SKM-1 treated with dmso at 0.1 percent for 144 hours (cell line): ENCODE data around the gene ALKAL2.

ENCODE experiments used
- DNase-seq: peaks from one replicate; lab custom pipeline; 2025; ENCODE audit not compliant: unreplicated experiment; lab: John Stamatoyannopoulos, UW

ALKAL2 gene

GRCh38 chr2:271917-272316, 16.0 kb downstream of the ALKAL2 start:
- no peak for DNase-seq

GRCh38 chr2:270861-271260, 17.0 kb downstream of the ALKAL2 start:
- no peak for DNase-seq

GRCh38 chr2:269356-270030, 18.4 kb downstream of the ALKAL2 start:
- no peak for DNase-seq

DNA sequence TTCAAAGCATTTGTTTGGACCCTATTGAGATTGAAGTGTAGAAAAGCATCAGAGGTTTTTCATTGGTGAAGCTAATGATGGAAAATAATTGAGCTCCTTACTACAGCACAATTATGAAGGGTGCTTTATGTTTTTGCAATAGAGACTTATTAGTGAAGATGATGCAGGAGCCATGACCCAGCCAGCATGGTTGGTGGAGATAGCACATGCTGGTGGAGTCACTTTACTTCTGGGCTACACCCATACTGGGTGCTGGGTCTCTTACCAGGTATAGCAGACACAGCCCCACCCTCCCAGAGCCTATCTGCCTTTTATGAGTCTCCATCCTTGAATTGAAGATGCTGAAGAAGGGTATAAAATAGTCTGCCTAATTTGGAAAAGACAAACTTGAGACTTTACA, 19.6 kb downstream of the ALKAL2 start:
- DNase-seq: no peak

DNA sequence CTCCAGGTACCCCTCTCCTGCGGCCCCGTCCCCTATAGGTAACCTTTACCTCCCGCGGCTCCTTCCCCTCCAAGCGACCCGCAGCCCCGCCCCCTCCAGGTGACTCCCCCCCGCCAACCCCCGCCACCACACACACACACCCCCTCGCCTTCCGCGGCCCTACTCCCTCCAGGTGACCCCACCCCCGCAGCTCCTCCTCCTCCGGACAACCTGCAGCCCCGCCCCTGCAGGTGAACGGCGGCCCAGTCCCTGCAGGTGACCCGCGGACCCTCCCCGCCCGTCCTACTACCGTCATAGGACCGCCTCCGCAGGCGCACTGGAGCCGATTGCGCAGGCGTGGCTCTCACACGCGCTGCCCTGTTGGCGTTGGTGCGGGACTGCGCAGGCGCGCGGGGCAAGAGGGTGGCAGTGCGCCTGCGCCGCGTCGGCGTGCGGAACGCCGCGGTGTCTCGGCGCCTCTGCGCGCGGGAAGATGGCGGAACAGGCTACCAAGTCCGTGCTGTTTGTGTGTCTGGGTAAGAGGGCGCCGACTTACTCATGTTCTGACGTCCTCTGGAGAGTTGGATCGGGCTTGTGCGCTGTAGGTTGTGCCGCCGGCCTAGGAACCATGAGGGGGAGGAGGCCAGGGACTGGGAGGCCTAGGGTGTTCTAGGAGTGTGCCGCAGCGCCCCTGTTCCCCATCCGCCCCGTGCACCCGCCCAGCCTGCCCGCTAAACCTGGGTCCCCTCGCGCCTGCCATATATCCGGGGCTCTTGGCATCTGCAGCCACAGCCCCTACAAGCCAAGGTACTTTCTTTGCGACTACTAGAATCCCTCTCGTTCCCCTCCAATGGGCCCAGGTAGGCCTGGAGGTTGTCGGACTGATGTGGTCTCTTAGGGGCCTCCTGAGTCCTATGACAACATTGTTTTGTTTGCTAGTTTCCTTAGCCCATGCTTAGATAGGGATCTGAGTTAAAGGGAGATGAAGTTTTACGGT, 23.1 kb downstream of the ALKAL2 start, which contains the start of gene ACP1:
ACP1 (plus strand) TSS at position 455 of the 976 bp plus-strand sequence; CDS start at position 473, 18 bp downstream.
- peak; percentile 79 for DNase-seq

DNA sequence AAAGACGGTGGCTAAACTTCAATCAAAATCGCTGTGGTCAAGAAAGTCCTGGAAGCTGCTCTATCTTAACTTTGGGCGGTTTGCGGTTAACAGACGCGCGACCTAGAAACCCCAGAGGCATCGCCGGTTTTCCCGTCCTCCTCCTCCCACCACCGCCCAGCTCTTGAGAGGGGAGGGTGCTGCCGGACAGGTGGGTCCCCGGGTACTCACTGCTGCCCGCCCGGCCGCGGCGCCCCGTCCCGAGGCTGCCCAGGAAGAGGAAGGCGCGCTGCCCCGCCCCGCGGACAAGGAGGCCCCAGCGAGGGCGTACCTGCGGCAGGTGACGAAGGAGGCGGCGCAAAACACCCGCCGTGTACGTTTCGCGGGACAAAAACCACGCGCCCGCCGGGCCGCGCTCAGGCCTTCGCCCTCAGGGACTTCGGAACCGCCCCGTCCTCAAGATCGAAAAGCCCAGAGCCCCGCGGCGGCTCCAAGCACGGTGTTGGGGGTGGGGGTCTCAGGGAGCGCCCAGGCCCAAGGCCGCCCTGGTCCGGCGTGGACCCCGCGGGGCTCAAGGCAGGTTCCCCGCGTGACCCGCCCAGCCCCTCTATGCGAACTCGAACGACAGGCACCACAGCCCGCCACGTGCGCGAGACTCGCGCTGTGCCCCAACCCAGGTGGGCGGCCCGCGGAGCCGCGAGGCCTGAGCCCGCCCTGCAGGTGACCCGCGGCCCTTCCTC, 24.0 kb downstream of the ALKAL2 start, which contains the start of gene SH3YL1:
SH3YL1 (minus strand) TSS at position 259 of the 719 bp plus-strand sequence; CDS start at position 211, 48 bp downstream.
- DNase-seq: no peak

DNA sequence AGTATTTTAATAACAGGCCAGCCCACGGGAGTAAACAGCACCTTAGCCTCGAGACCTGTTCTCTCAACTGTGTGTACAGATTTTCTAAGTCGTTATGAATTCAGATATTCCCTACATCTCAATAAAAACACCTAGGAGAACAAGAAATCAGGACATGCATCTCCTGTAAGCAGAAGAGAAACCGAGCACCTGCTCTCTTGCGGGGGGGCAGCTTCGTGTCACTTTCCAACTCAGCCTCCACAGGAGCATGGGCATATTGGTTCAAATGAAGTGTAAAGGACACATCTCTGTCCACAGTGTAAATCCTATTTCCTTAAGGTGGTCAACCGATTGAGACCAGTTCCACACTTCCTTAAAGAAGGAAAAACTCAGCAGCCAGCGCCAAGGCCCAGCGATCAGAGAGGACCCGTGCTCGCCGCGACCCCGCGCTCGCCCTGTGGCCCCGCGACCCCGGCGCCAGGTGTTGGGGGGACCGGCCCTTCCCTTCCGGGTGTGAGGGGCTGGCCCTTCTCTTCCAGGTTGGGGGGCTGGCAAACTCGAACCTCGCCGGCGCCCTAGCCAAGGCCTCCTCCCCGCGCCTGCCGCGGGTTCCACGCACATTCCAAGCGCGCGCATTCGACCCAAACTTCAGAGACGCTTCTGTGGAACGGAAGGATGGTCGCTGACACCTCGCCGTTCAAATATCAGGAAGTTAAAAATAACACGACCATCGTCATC, 24.7 kb downstream of the ALKAL2 start:
- no peak for DNase-seq

DNA sequence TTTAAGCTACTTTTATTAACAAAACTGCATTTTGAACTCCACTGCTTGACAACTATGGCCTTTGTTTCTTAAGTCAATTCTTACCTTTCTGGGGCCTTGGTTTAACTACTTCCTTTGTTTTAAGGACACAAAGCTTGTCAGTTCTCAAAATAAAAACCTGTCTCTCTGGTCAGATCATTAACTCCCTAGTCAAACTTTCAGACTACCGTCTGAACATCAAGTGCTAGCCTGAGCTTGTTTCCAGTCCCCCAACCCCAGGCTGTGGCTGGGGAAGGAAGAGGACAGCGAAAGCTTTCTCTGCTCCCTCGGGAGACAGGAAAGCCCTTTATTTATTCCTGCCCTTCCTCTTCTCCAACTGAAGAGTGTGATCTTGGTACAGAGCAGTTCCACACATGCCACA, 25.8 kb downstream of the ALKAL2 start:
- DNase-seq: no peak

GRCh38 chr2:260507-261161, 27.3 kb downstream of the ALKAL2 start:
- DNase-seq: no peak

GRCh38 chr2:259789-260331, 28.0 kb downstream of the ALKAL2 start:
- no peak for DNase-seq

DNA sequence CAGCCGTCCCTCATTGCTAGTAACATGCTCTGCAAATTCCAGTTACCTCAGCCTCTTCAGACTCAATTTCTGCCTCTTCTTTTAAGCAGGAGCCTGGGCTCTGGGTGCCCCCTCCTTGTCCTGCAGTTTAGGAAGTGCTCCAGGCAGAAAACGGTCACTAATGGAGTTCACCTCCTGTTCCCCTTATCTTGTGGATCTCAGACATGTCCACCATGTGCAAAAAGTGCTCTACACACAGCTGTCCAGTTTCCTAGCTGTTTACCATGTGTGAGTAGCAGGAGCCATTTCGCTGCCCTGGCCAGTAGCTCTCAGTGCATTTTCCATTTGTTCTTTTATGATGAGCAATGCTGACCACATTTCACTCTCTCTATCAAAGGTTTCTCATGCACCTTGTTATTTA, 29.0 kb downstream of the ALKAL2 start:
- DNase-seq: no peak

DNA sequence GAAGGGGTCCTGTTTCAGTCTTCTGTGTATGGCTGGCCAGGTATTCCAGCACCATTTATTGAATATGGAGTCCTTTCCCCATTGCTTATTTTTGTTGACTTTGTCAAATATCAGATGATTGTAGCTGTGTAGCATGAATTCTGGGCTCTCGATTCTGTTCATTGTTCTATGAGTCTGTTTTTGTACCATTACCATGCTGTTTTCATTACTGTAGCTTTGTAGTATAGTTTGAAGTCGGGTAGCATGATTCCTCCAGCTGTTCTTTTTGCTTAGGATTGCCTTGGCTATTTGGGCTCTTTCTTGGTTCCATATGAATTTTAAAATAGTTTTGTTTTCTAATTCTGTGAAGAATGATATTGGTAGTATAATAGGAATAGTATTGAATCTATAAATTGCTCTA, 30.0 kb downstream of the ALKAL2 start:
- DNase-seq: no peak

GRCh38 chr2:257429-257828, 30.5 kb downstream of the ALKAL2 start:
- no peak for DNase-seq

DNA sequence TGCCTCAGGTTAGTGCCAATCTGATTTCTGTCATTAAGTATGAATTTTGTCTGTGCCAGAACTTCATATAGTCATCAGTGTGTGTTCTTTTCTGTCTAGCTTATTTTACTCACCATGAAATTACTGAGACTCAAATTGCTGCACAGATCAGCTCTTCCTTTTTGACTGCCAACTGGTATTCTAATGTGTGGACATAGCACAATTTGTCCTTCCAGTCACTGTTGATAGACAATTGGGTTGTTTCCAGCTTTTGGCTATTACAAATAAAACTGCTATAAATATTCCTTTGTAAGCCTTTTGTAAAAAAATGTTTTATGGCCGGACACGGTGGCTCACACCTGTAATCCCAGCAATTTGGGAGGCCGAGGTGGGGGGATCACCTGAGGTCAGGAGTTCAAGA, 31.8 kb downstream of the ALKAL2 start:
- no peak for DNase-seq

DNA sequence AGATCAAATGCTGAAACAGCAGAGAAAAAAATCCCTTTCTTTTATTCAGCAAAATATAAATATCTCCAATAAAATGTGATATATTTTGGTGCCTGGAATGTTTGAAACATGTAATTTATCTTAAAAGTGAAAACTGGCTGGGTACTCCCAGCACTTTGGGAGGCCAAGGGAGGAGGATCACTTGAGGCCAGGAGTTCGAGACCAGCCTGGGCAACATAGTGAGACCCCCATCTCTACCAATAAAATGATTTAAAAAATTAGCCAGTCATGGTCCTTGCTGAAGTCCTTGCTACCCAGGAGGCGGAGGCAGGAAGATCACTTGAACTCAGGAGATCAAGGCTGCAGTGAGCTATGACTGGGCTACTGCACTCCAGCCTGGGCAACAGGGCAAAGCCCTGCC, 32.7 kb downstream of the ALKAL2 start:
- no peak for DNase-seq

- no peak for DNase-seq
Measured at GRCh38 chr2:254241-254640, 33.6 kb downstream of the ALKAL2 start.

DNA sequence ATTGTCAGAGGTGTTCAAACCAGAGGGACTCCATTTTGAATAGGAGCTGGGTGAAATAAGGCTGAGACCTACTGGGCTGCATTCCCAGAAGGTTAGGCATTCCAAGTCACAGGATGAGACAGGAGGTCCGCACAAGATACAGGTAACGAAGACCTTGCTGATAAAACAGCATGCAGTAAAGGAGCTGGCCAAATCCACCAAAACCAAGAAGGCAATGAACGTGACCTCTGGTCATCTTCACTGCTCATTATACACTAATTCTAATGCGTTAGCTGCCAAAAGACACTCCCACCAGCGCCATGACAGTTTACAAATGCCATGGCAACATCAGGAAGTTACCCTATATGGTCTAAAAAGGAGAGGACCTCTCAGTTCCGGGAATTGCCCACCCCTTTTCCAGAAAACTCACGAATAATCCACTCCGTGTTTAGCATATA, 34.7 kb downstream of the ALKAL2 start:
- no peak for DNase-seq

GRCh38 chr2:252001-252602, 35.8 kb downstream of the ALKAL2 start:
- no peak for DNase-seq

DNA sequence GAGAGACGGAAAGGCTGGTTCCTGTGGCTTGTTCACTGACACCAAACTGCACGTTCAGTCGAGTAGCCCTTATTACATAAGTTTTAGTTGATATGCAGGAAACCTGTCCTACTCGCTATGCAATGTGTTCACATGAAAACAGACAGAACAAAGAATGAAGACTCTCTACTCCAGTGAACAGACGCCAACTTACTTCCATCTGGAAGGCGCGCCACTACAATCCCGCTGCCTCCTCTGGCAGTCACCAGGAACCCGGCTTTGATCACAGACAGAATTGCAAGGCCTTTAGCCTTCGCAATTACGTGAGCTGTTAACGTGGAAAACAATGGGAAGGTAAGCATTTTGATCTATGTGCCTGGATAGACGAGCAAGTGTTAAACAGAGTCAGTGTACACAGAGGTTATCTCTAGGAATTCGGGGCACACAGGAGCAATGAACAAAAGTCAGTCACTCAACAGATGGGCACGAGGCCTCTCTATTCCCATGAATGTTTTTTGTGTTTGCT, 38.3 kb downstream of the ALKAL2 start:
- no peak for DNase-seq
